A549 (cell line): ENCODE measurements around the gene GARS1.

Experiments
- CHD4 ChIP-seq: fragments of 200-600 bp; sonication (generic); IDR thresholded peaks from 2 replicates; pipeline ENCODE4 v1.6.1; 2016; ENCODE audit warnings: antibody characterized with exemption, mild to moderate bottlenecking, borderline replicate concordance
- EHF ChIP-seq: fragments of 250-450 bp; sonication (Bioruptor Pico); IDR thresholded peaks from 2 replicates; pipeline ENCODE4 v1.5.0; 2020; ENCODE audit warnings: mild to moderate bottlenecking
- EP300 ChIP-seq, 2 experiments: fragments of >200 bp; sonication (Bioruptor Twin); formaldehyde crosslinking; IDR thresholded peaks; 2 replicates in 1 of 2; 3 replicates in 1 of 2; pipeline ENCODE4 v1.6.1; 2016 to 2017
- HOXA7 ChIP-seq: fragments of 250-450 bp; sonication (Bioruptor Pico); IDR thresholded peaks from 2 replicates; pipeline ENCODE4 v1.5.0; 2020; ENCODE audit warnings: mild to moderate bottlenecking, moderate library complexity
- RAD21 ChIP-seq, 2 experiments: fragments of >200 bp in 1 of 2; sonication (Bioruptor Twin) in 1 of 2; formaldehyde crosslinking in 1 of 2; IDR thresholded peaks in 1 of 2; conservative IDR thresholded peaks in 1 of 2; 2 replicates in 1 of 2; 3 replicates in 1 of 2; pipeline ENCODE4 v1.6.1; 2012 to 2018; ENCODE audit warnings: inconsistent platforms in 1 of 2
- SMC3 ChIP-seq: fragments of >200 bp; sonication (Bioruptor Twin); formaldehyde crosslinking; IDR thresholded peaks from 3 replicates; pipeline ENCODE4 v1.6.1; 2018; ENCODE audit warnings: inconsistent platforms
- TF ChIP-seq, protein P1 (sequence below): fragments of >200 bp; sonication (Bioruptor Twin); formaldehyde crosslinking; IDR thresholded peaks from 3 replicates; pipeline ENCODE4 v1.5.1; 2016
- TF ChIP-seq, protein P2 (sequence below): fragments of 450-650 bp; IDR thresholded peaks from 2 replicates; pipeline ENCODE4 v1.6.1; 2014; ENCODE audit warnings: antibody characterized with exemption
- TF ChIP-seq, protein P3 (sequence below): IDR thresholded peaks from 2 replicates; pipeline ENCODE4 v1.6.1; 2012
- TF ChIP-seq, protein P4 (sequence below): IDR thresholded peaks from 2 replicates; pipeline ENCODE4 v1.6.1; 2012

DNA sequence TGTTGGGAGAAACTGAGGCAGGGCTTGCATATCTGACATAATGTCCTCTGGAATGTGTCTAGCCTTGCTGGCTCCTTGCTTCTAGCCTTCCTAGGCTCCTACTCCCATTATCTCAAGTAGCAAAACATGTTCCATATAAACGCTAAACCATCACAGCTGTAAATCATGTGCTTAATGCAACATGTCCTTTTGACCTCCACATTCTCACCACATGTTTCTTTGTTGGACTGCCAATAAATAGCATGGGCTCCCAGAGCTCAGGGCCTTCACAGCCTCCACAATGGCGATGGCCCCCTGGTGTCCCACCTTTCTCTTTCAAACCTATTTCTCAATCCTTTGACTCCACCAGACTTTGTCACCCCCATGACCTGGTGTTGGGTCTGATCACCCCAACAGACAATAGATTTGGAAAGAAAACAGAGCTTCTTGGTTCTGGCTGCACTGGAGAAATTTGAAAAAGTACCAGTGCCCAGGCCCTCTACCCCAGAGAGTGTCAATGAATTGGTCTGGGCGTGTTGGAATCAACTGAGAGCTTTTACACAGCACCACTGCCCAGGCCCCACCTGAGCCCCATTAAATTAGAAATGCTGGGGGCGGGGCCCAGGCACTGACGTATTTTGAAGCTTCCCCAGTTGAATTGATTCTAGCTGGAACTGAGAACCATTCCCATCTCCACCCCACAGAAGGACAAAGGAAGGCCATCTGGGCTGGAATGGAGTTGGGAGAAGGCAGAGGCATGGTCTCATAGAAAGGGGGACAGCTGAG, 48.7 kb upstream of the GARS1 start:
- TF ChIP-seq EHF (CRISPR knock-in tag) (no peak), EP300 (IDR thresholded peaks at IDR 0.05) (no peak), CHD4 (no peak), SMC3 (no peak), RAD21 (conservative IDR thresholded peaks at IDR 0.05 in 1 of 2, IDR thresholded peaks at IDR 0.05 in 1 of 2) (no peak), HOXA7 (CRISPR knock-in tag) (no peak)
- TF ChIP-seq, protein P1, sequence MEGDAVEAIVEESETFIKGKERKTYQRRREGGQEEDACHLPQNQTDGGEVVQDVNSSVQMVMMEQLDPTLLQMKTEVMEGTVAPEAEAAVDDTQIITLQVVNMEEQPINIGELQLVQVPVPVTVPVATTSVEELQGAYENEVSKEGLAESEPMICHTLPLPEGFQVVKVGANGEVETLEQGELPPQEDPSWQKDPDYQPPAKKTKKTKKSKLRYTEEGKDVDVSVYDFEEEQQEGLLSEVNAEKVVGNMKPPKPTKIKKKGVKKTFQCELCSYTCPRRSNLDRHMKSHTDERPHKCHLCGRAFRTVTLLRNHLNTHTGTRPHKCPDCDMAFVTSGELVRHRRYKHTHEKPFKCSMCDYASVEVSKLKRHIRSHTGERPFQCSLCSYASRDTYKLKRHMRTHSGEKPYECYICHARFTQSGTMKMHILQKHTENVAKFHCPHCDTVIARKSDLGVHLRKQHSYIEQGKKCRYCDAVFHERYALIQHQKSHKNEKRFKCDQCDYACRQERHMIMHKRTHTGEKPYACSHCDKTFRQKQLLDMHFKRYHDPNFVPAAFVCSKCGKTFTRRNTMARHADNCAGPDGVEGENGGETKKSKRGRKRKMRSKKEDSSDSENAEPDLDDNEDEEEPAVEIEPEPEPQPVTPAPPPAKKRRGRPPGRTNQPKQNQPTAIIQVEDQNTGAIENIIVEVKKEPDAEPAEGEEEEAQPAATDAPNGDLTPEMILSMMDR = no peak
- TF ChIP-seq, protein P2, sequence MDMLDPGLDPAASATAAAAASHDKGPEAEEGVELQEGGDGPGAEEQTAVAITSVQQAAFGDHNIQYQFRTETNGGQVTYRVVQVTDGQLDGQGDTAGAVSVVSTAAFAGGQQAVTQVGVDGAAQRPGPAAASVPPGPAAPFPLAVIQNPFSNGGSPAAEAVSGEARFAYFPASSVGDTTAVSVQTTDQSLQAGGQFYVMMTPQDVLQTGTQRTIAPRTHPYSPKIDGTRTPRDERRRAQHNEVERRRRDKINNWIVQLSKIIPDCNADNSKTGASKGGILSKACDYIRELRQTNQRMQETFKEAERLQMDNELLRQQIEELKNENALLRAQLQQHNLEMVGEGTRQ = no peak
- TF ChIP-seq, protein P3, sequence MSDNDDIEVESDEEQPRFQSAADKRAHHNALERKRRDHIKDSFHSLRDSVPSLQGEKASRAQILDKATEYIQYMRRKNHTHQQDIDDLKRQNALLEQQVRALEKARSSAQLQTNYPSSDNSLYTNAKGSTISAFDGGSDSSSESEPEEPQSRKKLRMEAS = no peak
- TF ChIP-seq, protein P4, sequence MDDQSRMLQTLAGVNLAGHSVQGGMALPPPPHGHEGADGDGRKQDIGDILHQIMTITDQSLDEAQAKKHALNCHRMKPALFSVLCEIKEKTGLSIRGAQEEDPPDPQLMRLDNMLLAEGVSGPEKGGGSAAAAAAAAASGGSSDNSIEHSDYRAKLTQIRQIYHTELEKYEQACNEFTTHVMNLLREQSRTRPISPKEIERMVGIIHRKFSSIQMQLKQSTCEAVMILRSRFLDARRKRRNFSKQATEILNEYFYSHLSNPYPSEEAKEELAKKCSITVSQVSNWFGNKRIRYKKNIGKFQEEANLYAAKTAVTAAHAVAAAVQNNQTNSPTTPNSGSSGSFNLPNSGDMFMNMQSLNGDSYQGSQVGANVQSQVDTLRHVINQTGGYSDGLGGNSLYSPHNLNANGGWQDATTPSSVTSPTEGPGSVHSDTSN = no peak
